SU-DHL-6 (cell line): Measurements from ENCODE around the gene HNF1B.

Experiments used
- EZH2phosphoT487 ChIP-seq: fragments of 200-600 bp; sonication (generic), shearing (Covaris generic); conservative IDR thresholded peaks from 2 replicates; pipeline ENCODE4 v1.6.1; 2018; ENCODE audit warnings: mild to moderate bottlenecking, antibody characterized with exemption, low read length, moderate library complexity, mixed read lengths
- TF ChIP-seq, protein P1 (sequence below): fragments of 200-600 bp; sonication (generic); IDR thresholded peaks from one replicate; pipeline ENCODE4 v1.5.1; 2017; ENCODE audit warnings: antibody characterized with exemption, mild to moderate bottlenecking, low read length, moderate library complexity; ENCODE audit not compliant: insufficient read depth, poor library complexity, severe bottlenecking

DNA sequence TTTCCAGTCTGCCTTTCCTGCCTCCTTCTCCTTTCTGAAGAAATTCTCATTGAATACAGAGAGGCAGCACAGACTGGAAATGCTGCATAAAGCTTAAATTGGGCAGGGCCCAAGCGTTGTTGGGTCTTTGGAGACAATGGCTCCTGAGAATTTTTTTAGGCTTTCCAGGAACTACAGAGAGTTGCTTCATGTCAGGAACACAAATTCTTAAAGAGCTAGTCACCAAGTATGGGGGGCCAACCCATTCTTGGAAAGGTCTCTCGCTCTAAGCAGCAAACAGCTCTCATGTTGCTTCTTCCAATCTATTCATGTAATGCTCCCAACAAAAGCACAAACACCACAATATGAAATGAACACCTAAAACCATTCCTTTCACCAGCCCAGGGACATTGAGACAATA, 6.9 kb downstream of the HNF1B start:
- TF ChIP-seq, protein P1, sequence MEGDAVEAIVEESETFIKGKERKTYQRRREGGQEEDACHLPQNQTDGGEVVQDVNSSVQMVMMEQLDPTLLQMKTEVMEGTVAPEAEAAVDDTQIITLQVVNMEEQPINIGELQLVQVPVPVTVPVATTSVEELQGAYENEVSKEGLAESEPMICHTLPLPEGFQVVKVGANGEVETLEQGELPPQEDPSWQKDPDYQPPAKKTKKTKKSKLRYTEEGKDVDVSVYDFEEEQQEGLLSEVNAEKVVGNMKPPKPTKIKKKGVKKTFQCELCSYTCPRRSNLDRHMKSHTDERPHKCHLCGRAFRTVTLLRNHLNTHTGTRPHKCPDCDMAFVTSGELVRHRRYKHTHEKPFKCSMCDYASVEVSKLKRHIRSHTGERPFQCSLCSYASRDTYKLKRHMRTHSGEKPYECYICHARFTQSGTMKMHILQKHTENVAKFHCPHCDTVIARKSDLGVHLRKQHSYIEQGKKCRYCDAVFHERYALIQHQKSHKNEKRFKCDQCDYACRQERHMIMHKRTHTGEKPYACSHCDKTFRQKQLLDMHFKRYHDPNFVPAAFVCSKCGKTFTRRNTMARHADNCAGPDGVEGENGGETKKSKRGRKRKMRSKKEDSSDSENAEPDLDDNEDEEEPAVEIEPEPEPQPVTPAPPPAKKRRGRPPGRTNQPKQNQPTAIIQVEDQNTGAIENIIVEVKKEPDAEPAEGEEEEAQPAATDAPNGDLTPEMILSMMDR, result no peak
- TF ChIP-seq EZH2phosphoT487, result no peak
